ENCODE results near the gene KRTAP5-9.

The KRTAP5-9 gene

GRCh38 chr11:71548120-71548519, at the start of gene KRTAP5-9:
Gene KRTAP5-9, plus strand, starts transcription at chr11:71548420. Its CDS starts 238 bp downstream, at chr11:71548658.
- no peak for TF ChIP-seq CTCF (IDR thresholded peaks at IDR 0.05; ENCODE audit: low read depth, low read length, missing control alignments)
- no peak within 1 kb of the TSS for H3K4me3 ChIP-seq (ENCODE audit: low read depth, low read length)

GRCh38 chr11:71499125-71499524, 49.1 kb upstream of the KRTAP5-9 start:
- no peak for DNase-seq (ENCODE audit: low read depth)

More at GRCh38 chr11:71548120-71548519, at the start of gene KRTAP5-9:
- no peak for DNase-seq (ENCODE audit: low read depth)

GRCh38 chr11:71499546-71499945, 48.7 kb upstream of the KRTAP5-9 start:
- no peak for DNase-seq (ENCODE audit: low read depth)
- no peak for TF ChIP-seq CTCF (IDR thresholded peaks at IDR 0.05; ENCODE audit: low read depth, low read length, missing control alignments)
- no peak overlapping the region for H3K4me3 ChIP-seq (ENCODE audit: low read depth, low read length)

More at GRCh38 chr11:71499125-71499524, 49.1 kb upstream of the KRTAP5-9 start:
- TF ChIP-seq CTCF (IDR thresholded peaks at IDR 0.05; ENCODE audit: low read depth, low read length, missing control alignments) = no peak
- no peak overlapping the region for H3K4me3 ChIP-seq (ENCODE audit: low read depth, low read length)

GRCh38 chr11:71500601-71501021, 47.6 kb upstream of the KRTAP5-9 start:
- H3K4me3 ChIP-seq (ENCODE audit: low read depth, low read length) = no peak overlapping the region
- TF ChIP-seq CTCF (IDR thresholded peaks at IDR 0.05; ENCODE audit: low read depth, low read length, missing control alignments) = no peak
- no peak for DNase-seq (ENCODE audit: low read depth)

- no peak for TF ChIP-seq CTCF (IDR thresholded peaks at IDR 0.05; ENCODE audit: low read depth, low read length, missing control alignments)
- no peak overlapping the region for H3K4me3 ChIP-seq (ENCODE audit: low read depth, low read length)
- DNase-seq (ENCODE audit: low read depth) = no peak
Measured at GRCh38 chr11:71501071-71501985, 46.9 kb upstream of the KRTAP5-9 start.

- no peak for TF ChIP-seq CTCF (IDR thresholded peaks at IDR 0.05; ENCODE audit: low read depth, low read length, missing control alignments)
- no peak overlapping the region for H3K4me3 ChIP-seq (ENCODE audit: low read depth, low read length)
- DNase-seq (ENCODE audit: low read depth) = no peak
Measured at GRCh38 chr11:71502026-71502425, 46.2 kb upstream of the KRTAP5-9 start.

Data from GM12864 (cell line).